DOHH2 (cell line): Measurements from ENCODE around the gene NBAS.
"Not testable (repeated sequence)": the region's sequence is repeated elsewhere in the genome, so short reads cannot be mapped to it uniquely, and the experiment has no call there.

Source experiments
- H3F3A ChIP-seq: fragments of 200-600 bp; sonication (generic), shearing (Covaris generic); 2 replicates; pipeline ENCODE4 v1.6.0; 2016; ENCODE audit warnings: antibody characterized with exemption, mild to moderate bottlenecking; ENCODE audit not compliant: control insufficient read depth, insufficient read depth
- H3K27ac ChIP-seq: fragments of 200-600 bp; sonication (generic); 2 replicates; pipeline ENCODE4 v1.5.1; 2014; ENCODE audit warnings: low read depth, mild to moderate bottlenecking, low read length, moderate library complexity
- H3K27me3 ChIP-seq: fragments of 200-600 bp; sonication (generic); 2 replicates; pipeline ENCODE4 v1.6.1; 2014; ENCODE audit warnings: mild to moderate bottlenecking, low read length, mixed read lengths; ENCODE audit not compliant: control insufficient read depth
- H3K36me3 ChIP-seq: fragments of 200-600 bp; sonication (generic); 2 replicates; pipeline ENCODE4 v1.6.1; 2014; ENCODE audit warnings: mild to moderate bottlenecking, low read length, moderate library complexity, mixed read lengths; ENCODE audit not compliant: control insufficient read depth
- H3K4me1 ChIP-seq: fragments of 200-600 bp; sonication (generic); 2 replicates; pipeline ENCODE4 v1.6.1; 2014; ENCODE audit warnings: mild to moderate bottlenecking, low read length, mixed read lengths; ENCODE audit not compliant: control insufficient read depth
- H3K4me2 ChIP-seq: fragments of 200-600 bp; sonication (generic); 2 replicates; pipeline ENCODE4 v1.6.0; 2014; ENCODE audit warnings: mild to moderate bottlenecking, low read length, moderate library complexity
- H3K4me3 ChIP-seq: fragments of 200-600 bp; sonication (generic); 2 replicates; pipeline ENCODE4 v1.5.1; 2014; ENCODE audit warnings: mild to moderate bottlenecking, low read length, mixed read lengths
- H3K79me2 ChIP-seq: fragments of 200-600 bp; sonication (generic); 2 replicates; pipeline ENCODE4 v1.6.1; 2014; ENCODE audit warnings: mild to moderate bottlenecking, low read length, mixed read lengths; ENCODE audit not compliant: control insufficient read depth
- H3K9me2 ChIP-seq: fragments of 200-600 bp; sonication (generic); replicated peaks from 2 replicates; pipeline ENCODE4 v1.6.1; 2014; ENCODE audit warnings: mild to moderate bottlenecking, low read length, mixed read lengths; ENCODE audit not compliant: control insufficient read depth
- H3K9me3 ChIP-seq: fragments of 200-600 bp; sonication (generic); 2 replicates; pipeline ENCODE4 v1.6.1; 2014; ENCODE audit warnings: antibody characterized with exemption, low read length, mixed read lengths; ENCODE audit not compliant: control insufficient read depth, insufficient read depth
- H4K20me1 ChIP-seq: fragments of 200-600 bp; sonication (generic); 2 replicates; pipeline ENCODE4 v1.6.0; 2014; ENCODE audit warnings: low read depth, mild to moderate bottlenecking, antibody characterized with exemption, low read length, moderate library complexity; ENCODE audit not compliant: control insufficient read depth, insufficient read depth
- EZH2phosphoT487 ChIP-seq: fragments of 200-600 bp; sonication (generic); IDR thresholded peaks from 2 replicates; pipeline ENCODE4 v1.6.1; 2017; ENCODE audit warnings: borderline replicate concordance, mild to moderate bottlenecking, antibody characterized with exemption, low read length, moderate library complexity, mixed read lengths
- TF ChIP-seq, protein P1 (sequence below): fragments of 200-600 bp; sonication (generic); IDR thresholded peaks from one replicate; pipeline ENCODE4 v1.5.1; 2014; ENCODE audit warnings: antibody characterized with exemption, mild to moderate bottlenecking, low read depth, low read length; ENCODE audit not compliant: poor library complexity, severe bottlenecking

NBAS gene

DNA sequence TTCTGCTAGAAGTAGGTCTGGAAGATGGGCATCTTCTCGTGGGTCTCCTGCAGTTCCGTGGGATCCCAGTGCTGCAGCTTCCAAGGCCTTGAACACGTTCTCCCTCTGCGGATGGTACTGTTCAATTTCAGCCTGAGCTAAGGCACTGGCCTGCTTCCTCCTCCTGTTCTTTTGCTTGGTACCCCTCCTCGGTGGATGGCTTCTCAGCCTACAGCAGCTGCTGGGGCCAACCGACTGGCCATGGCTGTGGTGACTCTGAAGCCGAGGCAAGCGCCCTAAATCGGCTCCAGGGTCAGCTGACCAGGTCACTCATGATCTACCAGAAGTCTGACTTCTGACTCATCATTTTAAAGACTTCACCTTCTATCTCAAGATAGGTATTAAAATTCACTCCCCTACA, 150.2 kb downstream of the NBAS start:
- H3K9me2 ChIP-seq: no peaks in the 10 kb centered on the region
- H4K20me1 ChIP-seq: no peaks in the 10 kb centered on the region
- TF ChIP-seq, protein P1, sequence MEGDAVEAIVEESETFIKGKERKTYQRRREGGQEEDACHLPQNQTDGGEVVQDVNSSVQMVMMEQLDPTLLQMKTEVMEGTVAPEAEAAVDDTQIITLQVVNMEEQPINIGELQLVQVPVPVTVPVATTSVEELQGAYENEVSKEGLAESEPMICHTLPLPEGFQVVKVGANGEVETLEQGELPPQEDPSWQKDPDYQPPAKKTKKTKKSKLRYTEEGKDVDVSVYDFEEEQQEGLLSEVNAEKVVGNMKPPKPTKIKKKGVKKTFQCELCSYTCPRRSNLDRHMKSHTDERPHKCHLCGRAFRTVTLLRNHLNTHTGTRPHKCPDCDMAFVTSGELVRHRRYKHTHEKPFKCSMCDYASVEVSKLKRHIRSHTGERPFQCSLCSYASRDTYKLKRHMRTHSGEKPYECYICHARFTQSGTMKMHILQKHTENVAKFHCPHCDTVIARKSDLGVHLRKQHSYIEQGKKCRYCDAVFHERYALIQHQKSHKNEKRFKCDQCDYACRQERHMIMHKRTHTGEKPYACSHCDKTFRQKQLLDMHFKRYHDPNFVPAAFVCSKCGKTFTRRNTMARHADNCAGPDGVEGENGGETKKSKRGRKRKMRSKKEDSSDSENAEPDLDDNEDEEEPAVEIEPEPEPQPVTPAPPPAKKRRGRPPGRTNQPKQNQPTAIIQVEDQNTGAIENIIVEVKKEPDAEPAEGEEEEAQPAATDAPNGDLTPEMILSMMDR: no peak
- TF ChIP-seq EZH2phosphoT487: no peak
- peaks cover 10% of the 10 kb centered on the region for H3K36me3 ChIP-seq
- H3K4me2 ChIP-seq: no peak overlapping the region
- H3K27ac ChIP-seq: no peak overlapping the region
- H3K79me2 ChIP-seq: no peaks in the 10 kb centered on the region
- H3K9me3 ChIP-seq: no peaks in the 10 kb centered on the region
- no peak overlapping the region for H3K4me3 ChIP-seq
- no peaks in the 10 kb centered on the region for H3K27me3 ChIP-seq
- H3F3A ChIP-seq: no peaks in the 10 kb centered on the region
- H3K4me1 ChIP-seq: peaks cover 6% of the 10 kb centered on the region

DNA sequence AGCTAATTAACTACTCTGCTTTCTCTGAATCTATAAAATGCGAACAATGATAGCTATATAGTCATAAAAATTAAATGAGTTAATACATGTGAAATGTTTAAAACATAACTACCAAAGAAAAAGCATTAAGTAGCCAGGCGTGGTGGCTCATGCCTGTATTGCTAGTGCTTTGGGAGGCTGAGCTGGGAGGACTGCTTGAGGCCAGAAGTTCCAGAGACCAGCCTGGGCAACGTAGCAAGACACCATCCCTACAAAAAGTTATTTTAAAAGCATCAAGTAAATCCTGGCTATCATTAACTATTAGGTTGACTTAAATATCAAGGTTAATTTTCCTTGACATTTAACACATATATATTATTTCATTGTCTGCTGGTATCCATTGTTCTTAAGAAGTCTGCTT, 152.4 kb downstream of the NBAS start:
- Histone ChIP-seq H3K36me3 (peaks cover 4% of the 10 kb centered on the region), H3K4me2 (no peak overlapping the region), H3K9me2 (no peaks in the 10 kb centered on the region), H3K4me1 (no peaks in the 10 kb centered on the region), H3F3A (no peaks in the 10 kb centered on the region), H4K20me1 (no peaks in the 10 kb centered on the region), H3K4me3 (no peak overlapping the region), H3K27me3 (no peaks in the 10 kb centered on the region), H3K9me3 (no peaks in the 10 kb centered on the region), H3K79me2 (no peaks in the 10 kb centered on the region), H3K27ac (no peak overlapping the region)
- TF ChIP-seq, protein P1: no peak
- no peak for TF ChIP-seq EZH2phosphoT487

- no peak overlapping the region for H3K4me3 ChIP-seq
- H3K9me3 ChIP-seq: no peaks in the 10 kb centered on the region
- H3K4me1 ChIP-seq: no peaks in the 10 kb centered on the region
- no peaks in the 10 kb centered on the region for H4K20me1 ChIP-seq
- no peak overlapping the region for H3K4me2 ChIP-seq
- H3F3A ChIP-seq: no peaks in the 10 kb centered on the region
- no peaks in the 10 kb centered on the region for H3K79me2 ChIP-seq
- no peak overlapping the region for H3K27ac ChIP-seq
- H3K36me3 ChIP-seq: no peaks in the 10 kb centered on the region; the same call in none of the 2 replicates
- TF ChIP-seq, protein P1: no peak
- TF ChIP-seq EZH2phosphoT487: no peak
- no peaks in the 10 kb centered on the region for H3K9me2 ChIP-seq
- no peaks in the 10 kb centered on the region for H3K27me3 ChIP-seq
Measured at GRCh38 chr2:15407666-15408065, 153.5 kb downstream of the NBAS start.

GRCh38 chr2:15404511-15404910, 156.6 kb downstream of the NBAS start:
- not testable (repeated sequence) for H3K4me1 ChIP-seq, H4K20me1 ChIP-seq, H3K27ac ChIP-seq, H3K9me2 ChIP-seq, H3K27me3 ChIP-seq, H3K4me3 ChIP-seq, H3K4me2 ChIP-seq, H3K36me3 ChIP-seq, H3K79me2 ChIP-seq, H3F3A ChIP-seq, H3K9me3 ChIP-seq
